GM12872 (cell line): Measurements from ENCODE around the gene S100A8.

Experiments
- TF ChIP-seq, protein P1 (sequence below): IDR thresholded peaks from 3 replicates; pipeline ENCODE4 v1.5.1; 2011; ENCODE audit warnings: low read depth, mild to moderate bottlenecking, low read length, moderate library complexity; ENCODE audit not compliant: insufficient read depth

S100A8 gene

DNA sequence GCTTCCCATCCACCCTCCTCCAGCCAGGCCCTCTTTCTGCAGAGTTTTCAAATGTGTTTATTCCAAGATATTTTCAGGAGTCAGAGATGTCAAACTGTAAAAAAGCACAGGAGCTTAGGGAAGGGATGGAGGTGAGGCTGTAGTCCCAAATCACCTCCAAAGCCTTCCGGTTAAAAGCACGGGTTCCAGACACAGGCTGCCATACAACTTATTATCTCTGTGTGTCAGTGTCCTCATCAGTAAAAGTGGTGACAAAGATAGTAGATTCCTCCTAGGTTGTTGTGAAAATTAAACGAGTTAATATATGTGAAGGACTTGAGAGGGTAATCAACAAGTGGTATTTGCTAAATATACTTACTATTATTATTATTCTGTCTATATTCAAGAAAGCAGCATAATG, 40.6 kb upstream of the S100A8 start:
- TF ChIP-seq, protein P1, sequence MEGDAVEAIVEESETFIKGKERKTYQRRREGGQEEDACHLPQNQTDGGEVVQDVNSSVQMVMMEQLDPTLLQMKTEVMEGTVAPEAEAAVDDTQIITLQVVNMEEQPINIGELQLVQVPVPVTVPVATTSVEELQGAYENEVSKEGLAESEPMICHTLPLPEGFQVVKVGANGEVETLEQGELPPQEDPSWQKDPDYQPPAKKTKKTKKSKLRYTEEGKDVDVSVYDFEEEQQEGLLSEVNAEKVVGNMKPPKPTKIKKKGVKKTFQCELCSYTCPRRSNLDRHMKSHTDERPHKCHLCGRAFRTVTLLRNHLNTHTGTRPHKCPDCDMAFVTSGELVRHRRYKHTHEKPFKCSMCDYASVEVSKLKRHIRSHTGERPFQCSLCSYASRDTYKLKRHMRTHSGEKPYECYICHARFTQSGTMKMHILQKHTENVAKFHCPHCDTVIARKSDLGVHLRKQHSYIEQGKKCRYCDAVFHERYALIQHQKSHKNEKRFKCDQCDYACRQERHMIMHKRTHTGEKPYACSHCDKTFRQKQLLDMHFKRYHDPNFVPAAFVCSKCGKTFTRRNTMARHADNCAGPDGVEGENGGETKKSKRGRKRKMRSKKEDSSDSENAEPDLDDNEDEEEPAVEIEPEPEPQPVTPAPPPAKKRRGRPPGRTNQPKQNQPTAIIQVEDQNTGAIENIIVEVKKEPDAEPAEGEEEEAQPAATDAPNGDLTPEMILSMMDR = no peak

DNA sequence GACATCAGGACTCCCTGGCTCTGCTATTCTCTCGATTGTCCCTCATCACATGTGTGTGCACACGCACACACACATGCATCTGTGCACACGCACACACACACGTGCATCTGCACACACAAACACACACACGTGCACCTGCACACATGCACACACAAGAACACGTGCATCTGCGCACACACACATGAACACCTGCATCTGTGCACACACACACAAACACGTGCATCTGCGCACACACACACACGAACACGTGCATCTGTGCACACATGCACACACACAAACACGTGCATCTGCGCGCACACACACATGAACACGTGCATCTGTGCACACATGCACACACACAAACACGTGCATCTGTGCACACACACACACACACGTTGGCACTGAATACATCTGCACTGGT, 40.1 kb upstream of the S100A8 start:
- TF ChIP-seq, protein P1 = no peak

DNA sequence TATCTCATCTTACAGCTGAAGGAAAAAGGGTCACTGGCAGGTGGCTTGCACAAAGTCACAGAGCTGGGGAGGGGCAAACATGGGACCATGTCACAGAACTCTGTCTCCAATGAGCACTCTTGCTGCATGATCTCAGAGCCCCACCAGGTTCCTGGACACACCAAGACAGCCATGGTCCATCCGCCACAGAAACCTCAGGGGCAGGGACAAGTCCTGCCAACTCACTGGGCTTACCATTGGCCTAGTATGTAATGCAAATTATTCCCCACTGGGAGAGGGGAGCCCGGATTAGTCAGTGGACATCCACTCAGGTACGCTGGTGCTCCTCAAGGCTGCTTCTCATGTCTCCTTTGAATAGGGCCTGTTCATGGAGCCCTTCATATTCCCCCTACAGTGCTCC, 39.7 kb upstream of the S100A8 start:
- TF ChIP-seq, protein P1 = no peak

DNA sequence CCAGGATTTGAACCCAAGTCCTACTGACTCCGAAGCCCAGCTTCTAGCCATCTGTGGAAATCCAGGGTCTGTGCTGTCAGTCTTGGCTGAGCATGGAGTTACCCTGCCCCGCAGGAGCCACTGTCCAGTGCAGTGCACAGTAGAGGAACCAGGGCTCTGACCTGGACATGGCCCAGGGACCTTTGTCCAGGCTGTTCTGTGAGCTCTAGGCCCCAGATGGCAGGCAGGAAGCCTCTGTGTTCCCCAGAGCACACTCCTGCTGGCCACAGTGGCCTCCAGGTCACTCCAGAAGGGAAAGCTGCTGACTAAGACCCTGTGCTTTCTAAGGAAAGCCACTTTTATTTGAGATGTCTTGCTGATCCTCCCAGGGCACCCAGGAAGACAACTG, 39.3 kb upstream of the S100A8 start:
- TF ChIP-seq, protein P1 = no peak

DNA sequence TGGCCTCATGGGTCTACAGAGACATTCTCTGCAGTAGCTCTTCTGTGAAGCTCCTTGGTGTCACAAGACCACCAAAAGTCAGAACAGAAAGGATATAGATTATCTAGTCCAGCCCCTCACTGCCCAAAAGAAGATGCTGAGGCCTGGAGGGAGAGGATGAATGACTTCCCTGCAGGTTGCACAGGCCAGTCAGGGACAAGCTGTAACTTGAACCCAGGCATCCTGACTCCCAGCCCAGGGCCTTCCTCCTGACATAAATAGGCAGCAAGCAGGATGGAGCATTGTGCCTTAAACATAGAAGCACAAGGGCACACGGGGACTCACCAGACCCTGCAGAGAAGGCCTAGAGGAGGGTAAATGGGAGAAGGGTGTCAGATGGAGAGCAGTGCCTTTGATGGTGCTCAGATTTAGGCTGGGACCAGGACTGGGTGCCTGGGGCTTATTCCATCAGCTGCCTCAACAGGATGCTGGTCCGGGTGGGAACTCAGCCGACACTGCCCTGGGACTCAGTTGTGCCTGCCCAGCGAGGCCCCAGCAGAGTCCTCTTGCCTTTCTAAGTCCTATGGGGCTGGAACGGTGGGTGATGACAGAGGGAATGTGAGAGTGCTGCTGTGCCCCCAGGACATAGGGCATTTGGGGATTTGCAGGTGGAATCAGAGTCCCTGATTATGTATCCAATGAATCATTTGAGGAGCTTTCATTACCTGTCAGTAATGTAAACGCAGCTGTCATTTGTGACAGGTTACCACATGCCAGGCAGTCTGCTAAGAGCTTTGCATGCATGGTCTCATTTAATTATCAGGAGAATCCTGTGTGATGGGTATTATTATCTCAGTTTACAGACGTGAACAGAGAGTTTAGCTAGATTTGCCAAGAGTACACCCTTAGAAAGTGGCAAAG, 38.6 kb upstream of the S100A8 start:
- TF ChIP-seq, protein P1 = no peak

DNA sequence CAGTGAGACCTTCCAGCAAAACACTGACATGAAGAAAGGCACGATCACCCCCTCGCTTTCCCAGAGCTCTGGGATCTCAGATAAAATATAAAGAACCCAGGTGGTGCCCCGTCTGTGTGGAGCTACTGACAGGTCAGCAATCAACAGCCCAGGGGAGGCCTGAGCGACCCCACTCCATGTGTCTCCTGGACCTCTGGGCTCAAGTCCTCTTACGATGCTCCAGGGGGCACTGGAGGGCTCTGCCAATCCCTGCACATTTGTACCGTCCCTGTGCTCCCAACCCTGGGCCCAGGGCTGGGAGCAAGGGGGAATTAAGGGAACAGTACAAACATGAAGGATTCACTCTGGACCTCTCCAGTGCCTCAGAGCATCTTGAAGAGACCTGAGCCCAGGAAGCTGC, 37.9 kb upstream of the S100A8 start:
- TF ChIP-seq, protein P1 = no peak

DNA sequence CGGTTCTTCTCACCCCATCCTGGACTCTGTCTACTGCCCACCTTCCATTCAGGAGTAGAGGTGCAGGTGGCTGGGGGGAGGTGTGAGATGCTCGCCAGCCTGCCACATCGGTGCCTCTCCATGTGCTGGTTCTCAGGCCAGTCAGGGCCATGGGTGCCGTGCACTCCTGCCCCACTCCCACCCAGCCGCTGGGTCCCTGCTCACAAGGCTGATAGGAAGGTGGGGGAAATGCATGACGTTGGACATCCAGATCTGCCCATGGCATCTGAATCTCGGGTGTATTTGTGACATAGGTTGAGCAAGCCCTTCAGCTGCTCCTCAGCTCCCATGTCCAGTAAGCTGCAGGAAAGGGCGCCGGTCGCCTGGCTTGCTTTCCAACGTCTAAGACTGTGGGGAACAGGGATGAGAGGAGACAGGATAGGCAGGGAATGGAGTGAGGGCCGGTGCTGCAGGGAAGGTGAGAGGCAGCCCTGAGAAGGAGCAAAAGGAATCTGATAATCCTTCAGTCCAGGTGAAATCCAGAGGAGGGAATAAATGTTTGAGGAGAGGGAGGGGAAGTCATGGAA, 37.3 kb upstream of the S100A8 start:
- TF ChIP-seq, protein P1 = no peak
